Right lobe of liver (tissue), 4 donors: ENCODE data around the gene UBN2.

Source experiments
- CTCF ChIP-seq, 4 donors: fragments of 200-600 bp in 3 of 4; fragments of 450-650 bp in 1 of 4; IDR thresholded peaks; one replicate each; pipeline versions ENCODE4 v1.5.1 to v1.8.0; 2016 to 2022; ENCODE audit warnings: antibody characterized with exemption in 4 of 4, mild to moderate bottlenecking in 2 of 4
- POLR2A ChIP-seq: fragments of 450-650 bp; IDR thresholded peaks from one replicate; pipeline ENCODE4 v1.6.1; 2017; ENCODE audit warnings: antibody characterized with exemption, mild to moderate bottlenecking
- donor health status: DM: no; HTN: no; CAD: no.
- donor health status: DM: no; HTN: no; CAD: no.
- donor health status: DM: no; HTN: yes; CAD: no.

GRCh38 chr7:139232377-139232717, 1.3 kb downstream of the UBN2 start:
- no peak for TF ChIP-seq CTCF (IDR thresholded peaks at IDR 0.05)
- TF ChIP-seq POLR2A = no peak
